B cell (primary cell): ENCODE measurements around the gene CEACAM21.

Experiments used
- EZH2 ChIP-seq: IDR thresholded peaks from 2 replicates; pipeline ENCODE4 v1.6.1; 2012; ENCODE audit warnings: borderline replicate concordance, low read depth, mild to moderate bottlenecking, moderate library complexity, low read length; ENCODE audit not compliant: insufficient read depth, poor library complexity, severe bottlenecking
- TF ChIP-seq, protein P1 (sequence below): fragments of 200-600 bp; IDR thresholded peaks from one replicate; pipeline ENCODE4 v1.8.0; 2022; ENCODE audit warnings: antibody characterized with exemption, mild to moderate bottlenecking

DNA sequence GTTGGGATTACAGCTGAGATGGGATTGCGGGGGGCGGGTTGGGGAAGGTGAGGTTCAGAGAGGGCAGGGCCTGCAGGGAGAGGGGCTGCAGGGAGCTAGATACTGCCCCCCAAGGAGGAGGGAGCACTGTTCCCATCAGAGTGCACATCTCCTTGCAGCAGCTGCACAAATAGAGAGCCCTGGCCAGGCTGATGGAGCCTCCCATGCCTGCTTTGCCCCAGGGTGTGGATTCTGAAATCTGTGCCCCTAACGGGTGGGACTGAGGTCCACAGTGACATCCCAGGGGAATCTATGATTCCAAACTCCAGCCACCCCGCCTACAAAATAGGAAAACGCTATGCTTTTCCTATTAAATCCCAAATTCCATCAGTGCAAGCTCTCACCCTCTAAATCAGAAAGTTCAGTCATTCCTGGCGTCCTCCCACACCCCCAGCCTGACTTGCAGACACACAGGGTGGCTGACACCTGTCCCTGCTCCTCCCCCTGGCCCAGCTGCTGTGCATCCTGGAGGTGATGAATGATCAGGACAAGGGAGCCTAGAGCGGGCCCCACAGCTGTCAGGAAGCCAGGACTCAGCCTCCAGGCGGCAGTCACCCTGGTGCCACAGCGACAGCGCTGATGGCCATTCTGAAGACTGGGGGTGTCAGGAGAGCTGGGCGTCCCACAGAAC, 6.3 kb upstream of the CEACAM21 start:
- TF ChIP-seq, protein P1, sequence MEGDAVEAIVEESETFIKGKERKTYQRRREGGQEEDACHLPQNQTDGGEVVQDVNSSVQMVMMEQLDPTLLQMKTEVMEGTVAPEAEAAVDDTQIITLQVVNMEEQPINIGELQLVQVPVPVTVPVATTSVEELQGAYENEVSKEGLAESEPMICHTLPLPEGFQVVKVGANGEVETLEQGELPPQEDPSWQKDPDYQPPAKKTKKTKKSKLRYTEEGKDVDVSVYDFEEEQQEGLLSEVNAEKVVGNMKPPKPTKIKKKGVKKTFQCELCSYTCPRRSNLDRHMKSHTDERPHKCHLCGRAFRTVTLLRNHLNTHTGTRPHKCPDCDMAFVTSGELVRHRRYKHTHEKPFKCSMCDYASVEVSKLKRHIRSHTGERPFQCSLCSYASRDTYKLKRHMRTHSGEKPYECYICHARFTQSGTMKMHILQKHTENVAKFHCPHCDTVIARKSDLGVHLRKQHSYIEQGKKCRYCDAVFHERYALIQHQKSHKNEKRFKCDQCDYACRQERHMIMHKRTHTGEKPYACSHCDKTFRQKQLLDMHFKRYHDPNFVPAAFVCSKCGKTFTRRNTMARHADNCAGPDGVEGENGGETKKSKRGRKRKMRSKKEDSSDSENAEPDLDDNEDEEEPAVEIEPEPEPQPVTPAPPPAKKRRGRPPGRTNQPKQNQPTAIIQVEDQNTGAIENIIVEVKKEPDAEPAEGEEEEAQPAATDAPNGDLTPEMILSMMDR, result no peak
- TF ChIP-seq EZH2, result no peak
